ENCODE measurements around the gene RING1. TPM values are rescaled to one million over a fixed set of nuclear protein-coding genes. Genes with fewer than 3 reads are reported as not detected.

RING1 gene
- total RNA-seq, 1 donor from 2014 or later = 61.2 TPM

DNA sequence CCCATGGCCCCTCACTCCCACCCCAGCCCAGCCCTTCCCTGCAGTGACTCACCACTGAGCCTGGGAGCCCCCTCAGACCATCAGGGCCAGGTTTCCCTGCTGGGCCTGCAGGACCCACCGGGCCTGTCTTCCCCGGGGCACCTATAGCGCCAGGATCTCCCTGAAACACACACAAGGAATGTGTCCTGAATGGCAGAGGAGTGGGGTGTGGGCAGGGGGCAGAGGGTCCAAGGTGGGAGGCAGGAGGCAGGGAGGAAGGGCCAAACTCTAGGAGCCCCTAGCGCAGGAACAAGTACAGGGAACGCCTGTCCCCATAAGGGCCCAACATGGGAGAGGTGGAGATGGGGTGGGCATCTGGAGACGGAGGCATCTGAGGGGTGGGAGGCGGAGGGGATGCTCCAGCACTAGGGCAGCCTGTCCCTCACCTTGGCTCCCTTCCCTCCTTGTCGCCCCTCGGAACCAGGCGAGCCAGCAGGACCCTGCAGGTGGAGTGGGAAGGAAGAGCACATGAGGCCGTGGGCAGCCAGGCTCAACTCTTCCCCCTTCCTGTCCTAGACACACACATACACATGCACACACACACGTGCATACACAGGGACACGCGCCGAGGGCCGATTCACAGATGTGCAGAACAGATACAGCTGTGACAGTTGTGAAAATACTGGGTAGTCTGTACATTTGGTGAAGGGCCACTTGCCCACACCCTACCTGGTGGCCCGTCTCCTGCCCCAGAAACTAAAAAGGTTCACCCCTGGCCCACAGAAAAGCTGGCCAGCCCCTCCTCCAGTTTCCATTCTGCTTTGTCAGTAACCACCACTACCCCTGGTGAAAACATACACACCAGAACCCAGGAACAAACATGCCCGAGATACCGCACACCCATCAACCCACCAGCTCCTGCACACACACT lies 40.7 kb upstream of the RING1 start:
- TF ChIP-seq, protein P1, sequence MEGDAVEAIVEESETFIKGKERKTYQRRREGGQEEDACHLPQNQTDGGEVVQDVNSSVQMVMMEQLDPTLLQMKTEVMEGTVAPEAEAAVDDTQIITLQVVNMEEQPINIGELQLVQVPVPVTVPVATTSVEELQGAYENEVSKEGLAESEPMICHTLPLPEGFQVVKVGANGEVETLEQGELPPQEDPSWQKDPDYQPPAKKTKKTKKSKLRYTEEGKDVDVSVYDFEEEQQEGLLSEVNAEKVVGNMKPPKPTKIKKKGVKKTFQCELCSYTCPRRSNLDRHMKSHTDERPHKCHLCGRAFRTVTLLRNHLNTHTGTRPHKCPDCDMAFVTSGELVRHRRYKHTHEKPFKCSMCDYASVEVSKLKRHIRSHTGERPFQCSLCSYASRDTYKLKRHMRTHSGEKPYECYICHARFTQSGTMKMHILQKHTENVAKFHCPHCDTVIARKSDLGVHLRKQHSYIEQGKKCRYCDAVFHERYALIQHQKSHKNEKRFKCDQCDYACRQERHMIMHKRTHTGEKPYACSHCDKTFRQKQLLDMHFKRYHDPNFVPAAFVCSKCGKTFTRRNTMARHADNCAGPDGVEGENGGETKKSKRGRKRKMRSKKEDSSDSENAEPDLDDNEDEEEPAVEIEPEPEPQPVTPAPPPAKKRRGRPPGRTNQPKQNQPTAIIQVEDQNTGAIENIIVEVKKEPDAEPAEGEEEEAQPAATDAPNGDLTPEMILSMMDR (conservative IDR thresholded peaks at IDR 0.05) = no peak
- Mint-ChIP-seq H3K27ac (ENCODE audit: unreplicated experiment) (peak overlapping the region; percentile 27), H3K9me3 (no peaks in the 10 kb centered on the region), H3K4me3 (no peak overlapping the region), H3K27me3 (ENCODE audit: low read depth) (no peaks in the 10 kb centered on the region), H3K36me3 (ENCODE audit: low read depth) (no peaks in the 10 kb centered on the region), H3K4me1 (no peaks in the 10 kb centered on the region)
- DNase-seq (ENCODE audit: low read depth, low spot score) = no peak

DNA sequence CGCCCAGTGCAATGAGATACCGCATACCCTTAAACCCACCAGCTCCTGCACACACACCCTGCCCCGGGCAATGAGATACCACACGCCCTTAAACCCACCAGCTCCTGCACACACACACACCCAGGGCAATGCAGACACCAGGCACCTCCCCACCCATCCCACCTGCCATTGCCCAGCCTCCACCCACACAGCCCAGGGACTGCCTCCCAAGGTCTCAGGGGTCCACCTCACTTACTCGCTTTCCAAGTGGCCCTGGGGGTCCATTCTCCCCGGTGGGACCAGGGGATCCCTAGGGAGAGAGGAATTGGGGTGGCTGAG lies 40.1 kb upstream of the RING1 start:
- Mint-ChIP-seq H3K4me1 (no peaks in the 10 kb centered on the region), H3K36me3 (ENCODE audit: low read depth) (no peaks in the 10 kb centered on the region), H3K4me3 (no peak overlapping the region), H3K27ac (ENCODE audit: unreplicated experiment) (no peak overlapping the region), H3K27me3 (ENCODE audit: low read depth) (no peaks in the 10 kb centered on the region), H3K9me3 (no peaks in the 10 kb centered on the region)
- TF ChIP-seq, protein P1 (conservative IDR thresholded peaks at IDR 0.05) = no peak
- DNase-seq (ENCODE audit: low read depth, low spot score) = no peak

DNA sequence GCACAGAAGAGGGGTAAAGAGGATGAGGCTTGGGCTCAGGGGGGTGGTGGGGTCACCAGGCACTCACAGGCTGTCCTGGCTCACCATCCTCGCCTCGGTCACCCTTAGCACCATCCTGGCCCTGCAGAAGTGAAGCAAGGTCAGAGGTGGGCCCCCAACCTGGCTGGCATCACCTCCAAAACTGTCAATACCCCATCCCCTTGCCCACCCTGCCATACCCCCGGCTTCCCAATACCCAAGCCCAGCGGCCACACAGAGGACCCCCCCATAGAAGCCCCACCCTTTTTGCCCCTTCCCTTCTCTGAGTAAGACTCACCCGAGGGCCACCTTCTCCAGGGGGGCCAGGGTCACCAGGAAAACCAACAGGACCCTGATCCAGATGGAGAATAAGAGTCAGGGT lies 39.7 kb upstream of the RING1 start:
- no peaks in the 10 kb centered on the region for H3K27me3 Mint-ChIP-seq (ENCODE audit: low read depth)
- no peak for DNase-seq (ENCODE audit: low read depth, low spot score)
- TF ChIP-seq, protein P1 (conservative IDR thresholded peaks at IDR 0.05) = no peak
- H3K36me3 Mint-ChIP-seq (ENCODE audit: low read depth) = no peaks in the 10 kb centered on the region
- no peak overlapping the region for H3K4me3 Mint-ChIP-seq
- no peaks in the 10 kb centered on the region for H3K4me1 Mint-ChIP-seq
- no peaks in the 10 kb centered on the region for H3K9me3 Mint-ChIP-seq
- H3K27ac Mint-ChIP-seq (ENCODE audit: unreplicated experiment) = no peak overlapping the region

DNA sequence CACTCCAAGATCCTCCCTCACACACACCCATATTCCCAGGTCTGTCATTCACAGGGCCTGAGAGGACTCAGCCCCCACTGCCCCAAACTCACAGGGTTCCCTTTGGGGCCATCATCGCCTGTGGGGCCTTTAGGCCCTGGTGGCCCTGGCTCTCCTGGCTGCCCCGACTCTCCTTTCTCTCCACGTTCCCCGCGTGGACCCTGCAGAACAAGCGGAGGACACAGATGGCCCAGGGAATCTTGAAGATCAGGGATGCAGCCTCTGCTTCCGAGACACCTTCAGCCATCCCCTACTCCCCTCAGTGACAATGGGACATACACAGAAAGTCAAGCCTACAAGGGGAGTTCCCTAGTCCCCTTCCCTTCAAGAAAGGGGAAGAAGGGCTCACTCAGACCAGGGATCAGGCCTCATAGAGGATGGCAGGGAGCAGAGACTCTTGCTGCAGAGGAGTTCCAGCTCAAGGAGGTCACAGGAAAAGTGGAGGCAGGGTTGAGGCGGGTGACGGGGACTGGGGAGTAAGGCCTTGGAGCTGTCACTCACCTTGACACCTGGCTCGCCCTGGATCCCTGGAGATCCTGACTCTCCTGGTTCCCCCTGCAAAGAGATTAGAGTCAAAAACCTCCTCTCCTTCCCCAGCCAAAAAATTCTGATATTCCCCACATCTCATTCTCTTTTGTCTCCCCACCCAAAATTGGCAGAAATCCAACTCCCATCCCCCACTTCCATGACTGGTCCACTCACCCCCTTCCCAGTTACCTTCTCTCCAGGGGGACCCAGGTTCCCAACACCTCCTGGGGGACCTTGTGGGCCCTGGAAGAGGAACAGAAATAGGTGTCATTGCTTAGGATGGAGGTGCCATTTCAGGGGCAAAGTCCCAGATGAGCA lies 38.8 kb upstream of the RING1 start:
- DNase-seq (ENCODE audit: low read depth, low spot score) = no peak
- no peaks in the 10 kb centered on the region for H3K36me3 Mint-ChIP-seq (ENCODE audit: low read depth)

More for the DNA sequence above, 38.8 kb upstream of the RING1 start:
- peak overlapping the region; percentile 27 for H3K27ac Mint-ChIP-seq (ENCODE audit: unreplicated experiment)
- no peak overlapping the region for H3K4me3 Mint-ChIP-seq
- H3K27me3 Mint-ChIP-seq (ENCODE audit: low read depth) = no peaks in the 10 kb centered on the region
- H3K4me1 Mint-ChIP-seq = no peaks in the 10 kb centered on the region
- H3K9me3 Mint-ChIP-seq = no peaks in the 10 kb centered on the region
- TF ChIP-seq, protein P1 (conservative IDR thresholded peaks at IDR 0.05) = no peak
